K562 (cell line): ENCODE data around the gene CALD1. TPM values are rescaled to one million over a fixed set of nuclear protein-coding genes. Genes with fewer than 3 reads are reported as not detected.

ENCODE experiments used
- ATAC-seq: fragments of 200-7000 bp; cut with Tn5 transposase; 3 replicates; pipeline ENCODE4 v1.9.1; 2020; ENCODE audit warnings: moderate library complexity
- BruUV-seq: library from RNA; stranded (reverse); fragments of 400-500 nt; replicated peaks from 2 replicates; lab custom pipeline; 2021; lab: Mats Ljungman, UMichigan
- CTCF ChIA-PET: fragments of 300-600 bp; formaldehyde crosslinking; extraction: SDS; loops from one replicate; lab custom pipeline; 2021; ENCODE audit warnings: low intra/inter-chr PET ratio; lab: Yijun Ruan, JAX
- POLR2A ChIA-PET: fragments of 300-600, 350-650 bp; sonication (Branson Sonifier 250); formaldehyde crosslinking; extraction: SDS; loops from one replicate; lab custom pipeline; 2021; ENCODE audit warnings: antibody characterized with exemption, inconsistent platforms; lab: Yijun Ruan, JAX
- DNase-seq, 4 experiments: peaks; one replicate each; pipeline versions ENCODE4 v3.0.0 to v3.0.0-alpha.2; 2011 to 2018; ENCODE audit warnings: low spot score in 3 of 4, mixed read lengths in 3 of 4; ENCODE audit errors: extremely low read depth in 1 of 4
- FAIRE-seq: peaks from 2 replicates; lab custom pipeline; 2011; peaks lifted over from hg19 to GRCh38; lab: Jason Lieb, UNC
- H2AFZ ChIP-seq: 2 replicates; pipeline ENCODE4 v1.6.0; 2011; ENCODE audit warnings: low read depth, low read length, control low read depth, inconsistent platforms
- H3K27ac ChIP-seq: fragments of 200-600 bp; 3 replicates; pipeline ENCODE4 v1.8.0; 2011; ENCODE audit warnings: low read depth, mild to moderate bottlenecking, control low read depth, inconsistent platforms, low read length, moderate library complexity, mixed read lengths; ENCODE audit errors: extremely low read depth
- H3K27me3 ChIP-seq, 2 experiments: fragments of 300-600 bp in 1 of 2; 2 replicates in 1 of 2; 3 replicates in 1 of 2; pipeline versions ENCODE4 v1.6.0 to v1.8.0; 2011; ENCODE audit warnings: inconsistent platforms in 2 of 2, low read length in 2 of 2, mild to moderate bottlenecking in 1 of 2, mixed read lengths in 1 of 2, moderate library complexity in 1 of 2; ENCODE audit not compliant: control insufficient read depth in 2 of 2, insufficient read depth in 2 of 2
- H3K36me3 ChIP-seq: fragments of 300-600 bp; 3 replicates; pipeline ENCODE4 v1.8.0; 2011; ENCODE audit warnings: mild to moderate bottlenecking, low read length, inconsistent platforms; ENCODE audit not compliant: control insufficient read depth, insufficient read depth
- H3K4me1 ChIP-seq, 2 experiments: fragments of 200-600 bp in 1 of 2; replicated peaks in 1 of 2; 2 replicates in 1 of 2; 3 replicates in 1 of 2; pipeline versions ENCODE4 v1.5.1 to v1.8.0; 2011; ENCODE audit warnings: inconsistent platforms in 2 of 2, low read length in 2 of 2, mild to moderate bottlenecking in 1 of 2, mixed read lengths in 1 of 2, moderate library complexity in 1 of 2; ENCODE audit not compliant: control insufficient read depth in 2 of 2, insufficient read depth in 2 of 2
- H3K4me2 ChIP-seq: 2 replicates; pipeline ENCODE4 v1.6.1; 2011; ENCODE audit warnings: low read length, control low read depth, inconsistent platforms, mixed read lengths; ENCODE audit not compliant: insufficient read depth
- H3K4me3 ChIP-seq: fragments of 200-600 bp; sonication (generic), shearing (Covaris generic); 2 replicates; pipeline ENCODE4 v1.5.1; 2016; ENCODE audit warnings: control low read depth, inconsistent platforms
- H3K79me2 ChIP-seq: fragments of 200-600 bp; 3 replicates; pipeline ENCODE4 v1.8.0; 2011; ENCODE audit warnings: low read length, inconsistent platforms; ENCODE audit not compliant: control insufficient read depth, insufficient read depth
- H3K9ac ChIP-seq, 2 experiments: 2 replicates each; pipeline versions ENCODE4 v1.6.0 to v1.6.1; 2011; ENCODE audit warnings: low read depth in 2 of 2, low read length in 2 of 2, control low read depth in 1 of 2, inconsistent platforms in 1 of 2, mild to moderate bottlenecking in 1 of 2, mixed read lengths in 1 of 2; ENCODE audit not compliant: insufficient read depth in 1 of 2
- H3K9me1 ChIP-seq: one replicate; pipeline ENCODE4 v1.6.0; 2011; ENCODE audit warnings: inconsistent platforms, mild to moderate bottlenecking, low read length, moderate library complexity; ENCODE audit not compliant: control insufficient read depth, insufficient read depth
- H3K9me3 ChIP-seq: replicated peaks from 2 replicates; pipeline ENCODE4 v1.5.1; 2011; ENCODE audit warnings: low read depth, low read length, inconsistent platforms; ENCODE audit not compliant: control insufficient read depth, insufficient read depth
- H4K20me1 ChIP-seq: replicated peaks from 2 replicates; pipeline ENCODE4 v1.6.1; 2011; ENCODE audit warnings: low read length, inconsistent platforms, mixed read lengths; ENCODE audit not compliant: control insufficient read depth, insufficient read depth
- ATF1 ChIP-seq, 2 experiments: fragments of 450-650 bp in 1 of 2; IDR thresholded peaks; 2 replicates each; pipeline ENCODE4 v1.6.1; 2016; ENCODE audit warnings: missing compliant biosample characterization in 1 of 2, missing genetic modification characterization in 1 of 2
- CEBPB ChIP-seq: fragments of 450-650 bp; IDR thresholded peaks from 2 replicates; pipeline ENCODE4 v1.6.1; 2016; ENCODE audit warnings: missing genetic modification characterization, missing compliant biosample characterization
- CEBPG ChIP-seq, 3 experiments: fragments of 200-800 bp in 1 of 3; sonication (Bioruptor generic) in 1 of 3; sonication (generic) in 1 of 3; formaldehyde crosslinking in 1 of 3; IDR thresholded peaks in 2 of 3; conservative IDR thresholded peaks in 1 of 3; 2 replicates each; pipeline versions ENCODE4 v1.6.1 to v1.8.0; 2016 to 2022; ENCODE audit warnings: missing compliant biosample characterization in 2 of 3, missing genetic modification characterization in 2 of 3, mild to moderate bottlenecking in 1 of 3, missing genetic modification reagents in 1 of 3
- CREB1 ChIP-seq, 2 experiments: sonication (generic) in 1 of 2; formaldehyde crosslinking in 1 of 2; IDR thresholded peaks; 2 replicates each; pipeline versions ENCODE4 v1.6.1 to v1.8.0; 2012 to 2022; ENCODE audit warnings: inconsistent platforms in 1 of 2, mild to moderate bottlenecking in 1 of 2, missing genetic modification reagents in 1 of 2, moderate library complexity in 1 of 2
- HEY1 ChIP-seq: fragments of 250-450 bp; sonication (Bioruptor Pico); IDR thresholded peaks from 2 replicates; pipeline ENCODE4 v1.5.0; 2020; ENCODE audit warnings: mild to moderate bottlenecking, moderate library complexity, borderline replicate concordance
- HNRNPH1 ChIP-seq: fragments of 200-400 bp; formaldehyde crosslinking; optimal IDR thresholded peaks from 2 replicates; pipeline ENCODE3; 2017; ENCODE audit warnings: low read depth, mild to moderate bottlenecking, low read length, moderate library complexity
- KLF13 ChIP-seq: fragments of 450-650 bp; IDR thresholded peaks from 2 replicates; pipeline ENCODE4 v1.6.1; 2016; ENCODE audit warnings: missing genetic modification characterization, low read depth, mild to moderate bottlenecking, missing compliant biosample characterization, moderate library complexity, borderline replicate concordance
- ZNF316 ChIP-seq: fragments of 450-650 bp; IDR thresholded peaks from 2 replicates; pipeline ENCODE4 v1.6.1; 2016
- ZSCAN29 ChIP-seq: fragments of 450-650 bp; IDR thresholded peaks from 2 replicates; pipeline ENCODE4 v1.6.1; 2017
- WGBS: fragments of 100-300 bp; shearing (Covaris generic); methylation state at CpG from one replicate; pipeline ENCODE4 v1.1.6; 2016; ENCODE audit warnings: low coverage, mixed read lengths; ENCODE audit not compliant: insufficient coverage; ENCODE audit errors: missing lambda C conversion rate; 5-methylcytosine and 5-hydroxymethylcytosine counted together
- in situ Hi-C: fragments of 300-500 bp; cut with MboI; formaldehyde crosslinking; loops from 4 replicates; pipeline ENCODE4 v1.15.0; 2018; ENCODE audit warnings: inconsistent platforms, mixed read lengths
- intact Hi-C: fragments of 100-400 bp; cut with micrococcal nuclease; formaldehyde crosslinking; loops from 2 replicates; pipeline ENCODE4 v1.14.2; 2022
- polyA plus RNA-seq, 8 experiments: library from polyadenylated mRNA; depleted of rRNA in 4 of 8; stranded (reverse) in 5 of 8; unstranded in 3 of 8; fragments of >200 nt; fragmentation: Nextera tagmentation in 2 of 8; fragmentation: Illumina TruSeq in 1 of 8; extraction: Ambion mirVana in 2 of 8; extraction: Trizol in 1 of 8; gene quantifications; 2 replicates each; pipeline versions ENCODE4 v1.2.1 to v1.2.3, GENCODE V29; 2011 to 2014; ENCODE audit warnings: inconsistent platforms in 1 of 8, missing spikeins in 1 of 8
- total RNA-seq, 7 experiments: library from RNA; depleted of rRNA in 6 of 7; stranded (reverse); fragments of >200 nt in 6 of 7; fragmentation: Illumina TruSeq in 2 of 7; extraction: Trizol in 2 of 7; gene quantifications; 2 replicates each; pipeline versions ENCODE4 v1.2.1 to v1.2.3, GENCODE V29; 2011 to 2021; ENCODE audit warnings: low replicate concordance in 1 of 7
- TF ChIP-seq, protein P1 (sequence below): fragments of 450-650 bp; IDR thresholded peaks from 2 replicates; pipeline ENCODE4 v1.6.1; 2017; ENCODE audit warnings: antibody characterized with exemption, mild to moderate bottlenecking
- TF ChIP-seq, protein P2 (sequence below): fragments of 250-450 bp; sonication (Bioruptor Pico); IDR thresholded peaks from 2 replicates; pipeline ENCODE4 v1.8.0; 2022; ENCODE audit warnings: inconsistent platforms, mild to moderate bottlenecking, moderate library complexity, borderline replicate concordance

CALD1 gene
- total and polyA plus RNA-seq, 9 of the 15 experiments (the other 6 are each of a cell fraction or from before 2014, with no cell fraction given) = 0.40 TPM; not detected in 8

DNA sequence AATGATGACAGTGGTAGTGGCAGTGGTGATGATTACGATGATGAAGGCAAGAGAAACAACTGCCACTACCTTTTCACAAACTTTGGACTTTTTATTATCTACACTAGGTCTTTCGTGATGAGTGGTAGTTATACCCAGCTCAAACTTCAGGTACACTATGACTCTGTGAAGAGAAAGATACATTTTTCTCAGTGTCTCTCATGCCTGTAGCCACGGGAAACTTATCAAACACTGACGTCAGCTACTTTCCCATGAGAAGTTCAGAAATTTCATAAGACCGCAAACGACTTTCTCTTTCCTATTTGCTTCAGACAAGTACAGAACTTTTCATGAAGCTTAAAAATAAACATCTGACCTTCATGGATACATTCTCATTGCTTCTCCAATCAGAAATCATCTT, 57.0 kb downstream of the CALD1 start:
- ATAC-seq (peak; percentile 17; the same call in 2 of the 3 replicates), DNase-seq (peak in 1 of 4 experiments; percentile 12), FAIRE-seq (no peak)
- Histone ChIP-seq H3K4me3 (no peak overlapping the region), H2AFZ (peak overlapping the region; percentile 74), H3K27ac (no peak overlapping the region), H3K4me2 (peak overlapping the region; percentile 23; the same call in 1 of the 2 replicates), H3K27me3 (peaks cover 0 to 8% of the 10 kb centered on the region in 2 experiments; a peak in 1 of 5 replicates), H3K9me1 (no peaks in the 10 kb centered on the region), H3K9ac (no peak overlapping the region), H3K9me3 (no peaks in the 10 kb centered on the region), H3K79me2 (no peaks in the 10 kb centered on the region), H3K4me1 (peaks cover 0 to 23% of the 10 kb centered on the region in 2 experiments; a peak in 2 of 5 replicates), H4K20me1 (no peaks in the 10 kb centered on the region), H3K36me3 (no peaks in the 10 kb centered on the region)
- POLR2A ChIA-PET = interaction anchor here (0.9 kb wide), 1 partner anchor 10 kb away, joined by 3 read pairs; no protein-coding TSS in a partner anchor
- BruUV-seq = no TSS peak
- CTCF ChIA-PET = interaction anchor here (0.6 kb wide), 1 partner anchor 230 kb away, joined by 4 read pairs; no protein-coding TSS in a partner anchor
- WGBS = 10% methylated on average over 6 of the region's 6 CpGs
- in situ Hi-C loops = no loop called here
- intact Hi-C loops = no loop called here
- peak; percentile 37; the same call in 1 of the 2 replicates for TF ChIP-seq CEBPB (tag)
- TF ChIP-seq CREB1 (IDR thresholded peaks at IDR 0.05) = no peak
- peak; percentile 21; the same call in 1 of the 2 replicates for TF ChIP-seq CREB1 (CRISPR knock-in tag; IDR thresholded peaks at IDR 0.05)
- TF ChIP-seq CEBPG (CRISPR knock-in tag; IDR thresholded peaks at IDR 0.05) = no peak
- TF ChIP-seq CEBPG (tag; conservative IDR thresholded peaks at IDR 0.05 in 1 of 2, IDR thresholded peaks at IDR 0.05 in 1 of 2) = 0 out of 4 replicates have a peak, but pooled peaks of 1 of the 2 experiments have one; percentile 37
- TF ChIP-seq, protein P1, sequence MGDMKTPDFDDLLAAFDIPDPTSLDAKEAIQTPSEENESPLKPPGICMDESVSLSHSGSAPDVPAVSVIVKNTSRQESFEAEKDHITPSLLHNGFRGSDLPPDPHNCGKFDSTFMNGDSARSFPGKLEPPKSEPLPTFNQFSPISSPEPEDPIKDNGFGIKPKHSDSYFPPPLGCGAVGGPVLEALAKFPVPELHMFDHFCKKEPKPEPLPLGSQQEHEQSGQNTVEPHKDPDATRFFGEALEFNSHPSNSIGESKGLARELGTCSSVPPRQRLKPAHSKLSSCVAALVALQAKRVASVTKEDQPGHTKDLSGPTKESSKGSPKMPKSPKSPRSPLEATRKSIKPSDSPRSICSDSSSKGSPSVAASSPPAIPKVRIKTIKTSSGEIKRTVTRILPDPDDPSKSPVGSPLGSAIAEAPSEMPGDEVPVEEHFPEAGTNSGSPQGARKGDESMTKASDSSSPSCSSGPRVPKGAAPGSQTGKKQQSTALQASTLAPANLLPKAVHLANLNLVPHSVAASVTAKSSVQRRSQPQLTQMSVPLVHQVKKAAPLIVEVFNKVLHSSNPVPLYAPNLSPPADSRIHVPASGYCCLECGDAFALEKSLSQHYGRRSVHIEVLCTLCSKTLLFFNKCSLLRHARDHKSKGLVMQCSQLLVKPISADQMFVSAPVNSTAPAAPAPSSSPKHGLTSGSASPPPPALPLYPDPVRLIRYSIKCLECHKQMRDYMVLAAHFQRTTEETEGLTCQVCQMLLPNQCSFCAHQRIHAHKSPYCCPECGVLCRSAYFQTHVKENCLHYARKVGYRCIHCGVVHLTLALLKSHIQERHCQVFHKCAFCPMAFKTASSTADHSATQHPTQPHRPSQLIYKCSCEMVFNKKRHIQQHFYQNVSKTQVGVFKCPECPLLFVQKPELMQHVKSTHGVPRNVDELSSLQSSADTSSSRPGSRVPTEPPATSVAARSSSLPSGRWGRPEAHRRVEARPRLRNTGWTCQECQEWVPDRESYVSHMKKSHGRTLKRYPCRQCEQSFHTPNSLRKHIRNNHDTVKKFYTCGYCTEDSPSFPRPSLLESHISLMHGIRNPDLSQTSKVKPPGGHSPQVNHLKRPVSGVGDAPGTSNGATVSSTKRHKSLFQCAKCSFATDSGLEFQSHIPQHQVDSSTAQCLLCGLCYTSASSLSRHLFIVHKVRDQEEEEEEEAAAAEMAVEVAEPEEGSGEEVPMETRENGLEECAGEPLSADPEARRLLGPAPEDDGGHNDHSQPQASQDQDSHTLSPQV = 0 out of 2 replicates have a peak, but pooled peaks have one; percentile 18
- TF ChIP-seq ZNF316 = peak; percentile 60
- TF ChIP-seq ZSCAN29 = no peak
- no peak for TF ChIP-seq HEY1 (CRISPR knock-in tag)
- TF ChIP-seq HNRNPH1 = no peak
- TF ChIP-seq, protein P2, sequence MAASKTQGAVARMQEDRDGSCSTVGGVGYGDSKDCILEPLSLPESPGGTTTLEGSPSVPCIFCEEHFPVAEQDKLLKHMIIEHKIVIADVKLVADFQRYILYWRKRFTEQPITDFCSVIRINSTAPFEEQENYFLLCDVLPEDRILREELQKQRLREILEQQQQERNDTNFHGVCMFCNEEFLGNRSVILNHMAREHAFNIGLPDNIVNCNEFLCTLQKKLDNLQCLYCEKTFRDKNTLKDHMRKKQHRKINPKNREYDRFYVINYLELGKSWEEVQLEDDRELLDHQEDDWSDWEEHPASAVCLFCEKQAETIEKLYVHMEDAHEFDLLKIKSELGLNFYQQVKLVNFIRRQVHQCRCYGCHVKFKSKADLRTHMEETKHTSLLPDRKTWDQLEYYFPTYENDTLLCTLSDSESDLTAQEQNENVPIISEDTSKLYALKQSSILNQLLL (CRISPR knock-in tag) = no peak
- TF ChIP-seq ATF1 (CRISPR knock-in tag; IDR thresholded peaks at IDR 0.05) = no peak
- peak; percentile 79 for TF ChIP-seq ATF1 (tag; IDR thresholded peaks at IDR 0.05)
- no peak for TF ChIP-seq KLF13 (tag)
